Measurements from ENCODE around the gene PPP1R15B. TPM values are rescaled to one million over a fixed set of nuclear protein-coding genes. Genes with fewer than 3 reads are reported as not detected.

Gene PPP1R15B
- total RNA-seq, 1 donor from 2014 or later: 30.5 TPM

- DNase-seq (ENCODE audit: low read depth): no peak
Measured at GRCh38 chr1:204421441-204421840, 9.8 kb upstream of the PPP1R15B start.

GRCh38 chr1:204420039-204421004, 8.7 kb upstream of the PPP1R15B start:
- no peak for DNase-seq (ENCODE audit: low read depth)

DNA sequence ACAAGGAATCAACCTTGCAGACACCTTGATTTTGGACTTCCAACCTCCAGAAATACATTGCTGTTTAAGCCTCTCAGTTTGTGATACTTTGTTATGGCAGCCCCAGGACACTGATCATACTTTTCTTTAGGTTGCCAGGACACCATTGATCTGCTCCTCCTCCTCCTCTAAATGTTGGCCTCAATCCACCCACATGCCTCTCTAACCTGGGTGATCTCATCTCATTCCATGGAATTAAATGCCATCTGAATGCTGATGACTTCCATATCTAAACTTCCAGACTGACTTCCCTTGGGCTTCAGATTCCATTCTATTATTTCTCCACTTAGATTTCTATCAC, 7.4 kb upstream of the PPP1R15B start:
- DNase-seq (ENCODE audit: low read depth): no peak

DNA sequence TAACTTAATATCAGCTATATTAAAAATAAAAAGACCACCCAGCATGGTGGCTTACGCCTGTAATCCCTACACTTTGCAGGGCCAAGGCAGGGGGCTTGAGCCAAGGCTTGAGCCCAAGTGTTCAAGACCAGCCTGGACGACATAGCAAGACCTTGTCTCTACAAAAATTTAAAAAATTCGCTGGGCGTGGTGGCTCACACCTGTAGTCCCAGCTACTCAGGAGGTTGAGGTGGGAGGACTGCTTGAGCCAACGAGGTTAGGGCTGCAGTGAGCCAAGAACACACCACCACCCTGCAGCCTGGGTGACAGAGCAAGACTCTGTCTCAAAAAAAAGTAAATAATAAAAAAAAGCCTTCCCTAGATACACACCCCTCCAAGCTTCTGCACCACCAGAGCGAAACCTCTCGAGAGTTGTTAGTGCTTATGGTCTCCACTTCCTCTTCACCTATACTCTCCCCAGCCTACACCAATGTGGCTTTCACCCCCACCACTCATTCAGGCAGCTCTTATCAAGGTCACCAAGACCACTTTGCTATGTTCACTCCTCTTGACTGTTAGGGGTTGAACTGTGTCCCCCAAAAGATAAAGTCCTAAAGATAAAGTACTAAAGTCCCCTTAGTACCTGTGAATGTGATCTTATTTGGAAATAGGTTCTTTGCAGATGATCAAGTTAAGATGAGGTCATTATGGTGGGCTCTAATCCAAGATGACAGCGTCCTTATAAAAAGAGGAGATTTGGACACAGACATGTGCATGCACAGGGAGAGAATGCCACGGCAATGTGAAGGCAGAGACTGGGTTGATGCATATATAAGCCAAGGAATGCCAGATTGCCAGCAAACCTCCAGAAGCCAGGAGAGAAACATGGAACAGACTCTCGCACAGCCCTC, 6.8 kb upstream of the PPP1R15B start:
- no peak for DNase-seq (ENCODE audit: low read depth)

DNA sequence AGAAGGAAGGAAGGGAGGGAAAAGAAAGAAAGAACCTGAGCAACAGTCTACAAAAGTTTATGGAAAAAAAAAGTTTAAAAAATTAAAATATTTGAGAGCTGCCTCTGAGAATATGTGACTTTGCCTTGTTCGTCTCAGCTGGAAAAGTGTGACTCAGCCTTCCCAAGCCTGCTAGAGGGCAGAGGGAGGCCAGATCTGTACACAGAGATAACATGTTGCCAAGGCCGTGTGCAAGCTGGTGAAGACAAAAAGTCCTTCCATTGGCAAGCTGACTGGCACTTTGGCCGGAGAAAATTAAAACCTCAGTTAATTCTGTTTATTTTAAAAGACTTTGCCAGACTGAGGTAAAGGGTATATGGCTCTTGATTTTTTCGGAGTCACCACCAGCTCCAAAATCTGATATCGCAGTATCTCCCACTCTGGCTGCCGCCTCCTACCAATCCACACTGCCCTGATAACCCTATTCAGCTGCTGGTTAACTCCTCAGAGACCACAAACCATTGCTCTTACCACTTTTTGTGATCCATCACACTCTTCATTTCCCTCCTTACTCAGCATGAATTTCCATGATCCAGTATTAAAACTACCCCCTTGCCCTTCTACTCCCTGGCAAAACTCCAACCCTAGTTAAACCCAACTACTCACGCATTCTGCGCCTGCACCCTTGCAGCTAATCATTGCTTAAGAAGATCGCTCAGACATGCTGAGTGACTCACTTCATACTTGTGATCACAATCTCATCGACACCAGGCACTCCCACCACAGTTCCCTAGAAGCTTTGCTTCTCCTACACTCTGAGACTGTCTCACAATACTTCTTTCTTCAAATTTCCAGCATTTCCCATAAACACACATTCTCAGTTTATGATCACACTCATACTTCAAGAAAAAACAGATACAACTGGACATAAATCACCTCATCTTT, 5.7 kb upstream of the PPP1R15B start:
- peak; percentile 85 for DNase-seq (ENCODE audit: low read depth)

DNA sequence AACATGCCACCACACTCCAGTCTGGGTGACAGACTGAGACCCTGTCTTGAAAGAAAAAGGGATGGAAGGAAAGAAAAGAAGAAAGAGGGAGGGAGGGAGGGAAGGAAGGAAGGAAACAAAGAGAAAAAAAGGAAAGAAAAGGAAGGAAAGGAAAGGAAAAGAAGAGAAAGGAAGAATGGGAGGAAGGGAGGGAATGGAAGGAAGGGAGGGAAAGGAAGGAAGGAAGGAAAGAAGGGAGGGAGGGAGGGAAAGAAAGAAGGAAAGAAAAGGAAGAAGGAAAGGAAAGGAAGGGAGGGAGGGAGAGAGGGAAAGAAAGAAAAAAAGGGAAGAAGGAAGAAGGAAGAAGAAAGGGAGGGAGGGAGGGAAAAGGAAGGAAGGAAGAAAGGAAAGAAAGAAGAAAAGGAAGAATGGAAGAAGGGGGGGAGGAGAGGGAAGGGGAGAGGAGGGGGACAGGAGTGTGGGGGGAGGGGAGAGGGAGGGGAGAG, 5.0 kb upstream of the PPP1R15B start:
- DNase-seq (ENCODE audit: low read depth): no peak

DNA sequence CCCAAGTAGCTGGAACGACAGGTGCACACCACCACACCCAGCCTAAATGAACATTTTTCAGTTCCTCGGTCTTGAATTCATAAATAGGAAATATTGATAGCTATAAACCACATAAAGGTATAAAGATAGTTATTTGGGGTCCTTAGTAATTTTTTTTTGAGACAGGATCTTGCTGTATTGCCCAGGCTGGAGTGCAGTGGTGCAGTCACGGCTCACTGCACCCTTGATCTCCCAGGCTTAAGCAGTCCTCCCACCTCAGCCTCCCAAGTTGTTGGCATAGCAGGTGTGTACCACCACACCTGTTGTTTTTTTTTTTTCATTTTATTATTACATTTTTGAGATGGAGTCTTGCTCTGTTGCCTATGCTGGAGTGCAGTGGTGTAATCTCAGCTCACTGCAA, 3.7 kb upstream of the PPP1R15B start:
- DNase-seq (ENCODE audit: low read depth): no peak

- DNase-seq (ENCODE audit: low read depth): no peak
Measured at GRCh38 chr1:204414016-204414415, 2.4 kb upstream of the PPP1R15B start.

DNA sequence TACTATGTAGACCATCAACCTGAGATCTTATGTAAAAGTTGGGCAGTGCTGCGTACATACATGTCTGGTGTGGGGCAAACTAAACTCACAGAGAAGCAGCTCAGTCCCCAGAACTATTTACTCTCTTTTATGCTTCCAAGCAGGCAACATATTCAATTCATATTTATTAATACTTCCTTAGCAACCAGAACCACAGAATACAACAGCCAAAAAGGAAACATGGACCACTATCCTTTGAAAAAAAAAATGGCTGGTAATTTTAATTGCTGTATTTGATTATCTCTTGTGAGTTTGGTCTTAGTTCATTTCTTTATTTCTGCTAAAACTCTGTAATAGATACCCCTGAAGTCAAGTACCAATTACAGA, 1.5 kb upstream of the PPP1R15B start:
- no peak for DNase-seq (ENCODE audit: low read depth)

GRCh38 chr1:204410688-204411450, 748 bp downstream of the PPP1R15B start:
- no peak for DNase-seq (ENCODE audit: low read depth)

- DNase-seq (ENCODE audit: low read depth): peak; percentile 35
Measured at GRCh38 chr1:204409836-204410687, 1.6 kb downstream of the PPP1R15B start.

DNA sequence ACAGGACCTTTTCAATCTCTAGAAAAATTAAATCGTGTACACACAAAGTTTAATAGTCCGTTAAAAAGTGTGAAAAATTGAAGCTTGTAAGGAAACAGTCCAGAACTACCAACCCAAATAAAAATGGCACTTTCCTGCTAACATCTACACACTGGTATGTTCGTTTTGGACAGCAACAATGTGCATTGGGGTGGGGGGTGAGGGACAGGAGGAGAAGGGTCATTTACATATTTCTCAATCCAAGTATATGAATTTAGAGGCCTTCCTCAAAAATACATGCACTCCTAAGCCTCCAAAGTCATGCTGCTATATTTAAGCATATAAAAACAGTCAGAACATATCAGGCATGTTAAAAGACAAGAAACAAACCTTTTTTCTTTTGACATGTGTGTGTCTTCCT, 2.5 kb downstream of the PPP1R15B start:
- DNase-seq (ENCODE audit: low read depth): no peak

DNA sequence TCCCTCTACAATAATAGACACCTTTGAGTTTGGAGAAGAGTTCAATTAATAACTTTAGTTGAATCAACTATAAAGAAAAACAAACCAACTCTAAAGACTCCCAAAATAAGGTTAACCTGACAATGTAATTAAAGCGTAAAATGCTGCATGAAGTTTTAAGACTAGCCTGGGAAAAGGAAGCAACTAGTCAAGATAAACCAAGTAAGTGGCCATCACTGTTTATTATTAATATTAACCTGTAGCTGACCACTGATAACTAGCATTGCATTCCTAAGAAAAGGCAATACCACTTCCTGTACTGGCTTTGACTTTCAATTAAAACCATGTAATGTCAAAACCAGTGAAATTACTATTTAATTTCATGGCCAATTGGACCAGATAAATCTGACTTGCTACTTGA, 3.0 kb downstream of the PPP1R15B start:
- DNase-seq (ENCODE audit: low read depth): no peak

- peak; percentile 81 for DNase-seq (ENCODE audit: low read depth)
Measured at GRCh38 chr1:204408074-204408507, 3.5 kb downstream of the PPP1R15B start.

GRCh38 chr1:204407295-204407971, 4.2 kb downstream of the PPP1R15B start:
- DNase-seq (ENCODE audit: low read depth): no peak

GRCh38 chr1:204406621-204407020, 5.0 kb downstream of the PPP1R15B start:
- DNase-seq (ENCODE audit: low read depth): no peak

GRCh38 chr1:204405988-204406387, 5.6 kb downstream of the PPP1R15B start:
- DNase-seq (ENCODE audit: low read depth): no peak

GRCh38 chr1:204404629-204405028, 7.0 kb downstream of the PPP1R15B start:
- no peak for DNase-seq (ENCODE audit: low read depth)

GRCh38 chr1:204402391-204402790, 9.2 kb downstream of the PPP1R15B start:
- DNase-seq (ENCODE audit: low read depth): no peak

Measured in myocyte (in vitro differentiated cells).